Stimulated activated CD4-positive, alpha-beta T cell treated with anti-CD3 and anti-CD28 coated beads, Interleukin-15, amount 100 ng/mL, for 24 hours (primary cell): ENCODE results near the gene POMGNT1.
A peak's percentile ranks its signal among the peaks of the same experiment; 100 is the strongest.
"Not testable (repeated sequence)": the region's sequence is repeated elsewhere in the genome, so short reads cannot be mapped to it uniquely, and the experiment has no call there.

ENCODE experiments used
- DNase-seq: peaks from one replicate; pipeline ENCODE4 v3.0.0-alpha.2; 2020

Gene POMGNT1

DNA sequence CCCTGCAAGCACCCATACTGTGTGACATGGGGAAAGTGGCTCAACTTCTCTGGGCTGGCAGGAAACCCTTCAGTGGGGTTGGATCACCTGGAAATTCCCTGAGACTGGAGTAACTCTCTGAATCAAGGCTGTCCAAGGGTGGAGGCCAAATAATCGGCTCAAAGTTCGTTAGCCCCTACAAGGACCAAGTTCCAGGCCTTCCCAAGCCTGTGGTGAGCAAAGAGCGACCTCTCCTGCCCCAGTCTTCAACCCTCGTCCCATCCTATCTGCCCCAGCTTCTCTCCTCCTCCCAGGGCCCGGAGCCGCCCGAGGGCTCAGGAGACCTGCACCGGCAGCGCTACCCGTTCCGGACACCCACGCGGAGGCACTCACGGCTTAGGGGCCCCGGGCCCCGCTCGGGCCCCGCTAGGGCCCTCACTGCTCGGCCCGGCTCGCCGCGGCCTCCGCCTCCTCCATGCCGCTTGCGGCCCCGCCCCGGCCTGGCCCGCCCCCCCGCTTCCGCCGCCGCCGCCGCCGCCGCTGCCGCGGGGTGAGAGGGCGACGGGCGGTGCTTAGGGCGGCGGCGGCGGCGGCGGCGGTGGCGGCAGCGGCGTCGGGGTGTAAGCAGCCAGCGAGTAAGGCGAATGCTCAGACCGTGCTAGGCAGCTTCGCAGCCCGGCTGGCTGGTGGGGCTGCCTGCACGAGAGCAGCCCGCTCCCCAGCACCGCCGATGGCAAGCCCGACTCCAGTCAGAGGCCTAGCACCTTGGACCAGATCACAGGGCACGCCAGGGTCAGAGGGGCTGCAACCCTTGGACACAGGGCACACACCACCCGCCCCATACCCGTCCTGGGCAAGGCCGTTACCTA, at the start of gene POMGNT1:
Gene POMGNT1, minus strand, starts transcription at position 471 of the 848 bp plus-strand sequence. CDS start 613 bp downstream, outside the sequence.
- peak; percentile 83 for DNase-seq

DNA sequence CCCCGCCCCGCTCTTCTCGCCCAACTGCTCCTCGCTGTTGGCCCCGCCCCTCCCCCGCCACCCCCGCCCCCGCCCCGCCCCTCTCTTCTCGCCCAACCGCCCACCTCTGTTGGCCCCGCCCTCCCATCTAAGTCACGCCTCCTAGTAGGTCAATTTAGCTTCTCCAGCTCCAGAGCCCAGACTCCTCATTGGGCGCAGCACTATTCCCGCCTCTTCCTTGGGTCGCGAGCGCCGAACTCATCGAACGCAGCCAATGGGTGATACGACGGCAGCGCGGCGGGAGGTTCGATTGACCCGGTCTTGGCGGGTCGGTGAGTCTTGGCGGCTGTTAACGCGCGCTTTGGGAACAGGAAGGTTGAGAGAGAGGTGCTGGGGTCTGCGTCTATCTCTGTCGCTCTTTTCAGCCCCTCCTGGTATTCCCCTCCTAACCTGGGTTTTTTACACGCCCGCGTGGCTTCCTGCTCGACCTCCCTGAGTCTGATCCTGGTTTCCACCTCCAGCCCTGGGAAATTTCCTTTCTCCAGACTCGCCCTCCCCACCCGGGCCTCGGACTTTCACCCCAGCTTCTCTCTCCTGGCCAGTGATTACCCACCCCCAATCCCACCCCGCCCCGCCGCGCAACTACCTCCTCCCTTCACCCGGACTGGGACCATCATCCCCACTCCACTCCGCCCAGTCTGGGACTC, 49.3 kb upstream of the POMGNT1 start, which contains the start of gene RAD54L:
Gene RAD54L, plus strand, starts transcription at position 328 of the 686 bp plus-strand sequence. CDS start 643 bp downstream, outside the sequence.
- peak; percentile 99 for DNase-seq

DNA sequence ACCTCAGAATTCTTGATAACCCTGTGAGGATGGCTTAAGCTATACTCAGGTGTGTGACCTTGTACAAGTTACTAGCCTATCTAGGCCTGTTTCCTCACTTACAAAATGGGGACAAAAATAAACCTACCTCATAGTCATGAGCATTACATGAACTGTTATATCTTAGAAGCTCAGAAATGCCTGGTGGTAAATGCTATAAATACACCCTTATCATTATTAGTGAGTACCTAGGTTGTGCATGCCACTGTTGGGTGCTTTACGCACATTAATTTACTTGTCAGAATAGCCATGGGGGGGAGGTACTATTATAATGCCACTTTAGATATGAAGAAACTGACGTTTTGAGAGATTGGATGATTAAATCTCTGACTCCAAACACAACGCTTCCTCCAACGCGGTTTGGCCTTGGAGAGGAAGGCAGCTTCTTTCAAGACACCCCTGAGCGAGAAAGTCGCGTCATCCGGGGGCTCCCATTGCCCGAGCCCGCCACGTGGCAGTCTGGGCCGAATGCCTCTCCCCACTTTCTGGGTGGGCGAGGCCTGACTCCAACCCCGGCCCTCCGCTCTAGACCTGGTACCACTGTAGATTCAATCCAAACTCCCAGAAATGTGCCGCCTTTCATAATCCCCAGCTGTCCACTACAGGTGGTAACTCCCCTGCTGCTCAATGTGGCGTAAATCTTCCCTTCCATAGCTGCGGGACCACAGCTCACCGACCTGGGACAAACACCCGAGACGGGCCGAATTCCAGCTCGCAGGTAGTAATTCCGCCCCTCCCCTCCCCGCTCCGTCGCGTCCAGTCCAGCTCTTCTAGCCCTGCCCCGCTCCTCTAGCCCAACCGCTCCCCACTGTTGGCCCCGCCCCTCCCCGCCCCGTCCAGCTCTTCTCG, 48.6 kb upstream of the POMGNT1 start:
- DNase-seq: peak; percentile 77

DNA sequence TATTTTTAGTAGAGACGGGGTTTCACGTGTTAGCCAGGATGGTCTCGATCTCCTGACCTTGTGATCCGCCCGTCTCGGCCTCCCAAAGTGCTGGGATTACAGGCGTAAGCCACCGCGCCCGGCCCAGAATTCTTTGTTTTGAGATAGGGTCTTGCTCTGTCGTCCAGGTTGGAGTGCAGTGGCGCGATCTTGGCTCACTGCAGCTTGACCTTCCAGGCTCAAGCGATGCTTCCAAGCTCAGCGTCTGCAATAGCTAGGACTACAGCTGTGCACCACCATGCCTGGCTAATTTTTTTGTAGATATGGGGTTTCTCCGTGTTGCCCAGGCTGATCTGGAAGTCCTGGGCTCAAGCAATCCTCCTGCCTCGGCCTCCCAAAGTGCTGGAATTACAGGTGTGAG, 47.9 kb upstream of the POMGNT1 start:
- not testable (repeated sequence) for DNase-seq

DNA sequence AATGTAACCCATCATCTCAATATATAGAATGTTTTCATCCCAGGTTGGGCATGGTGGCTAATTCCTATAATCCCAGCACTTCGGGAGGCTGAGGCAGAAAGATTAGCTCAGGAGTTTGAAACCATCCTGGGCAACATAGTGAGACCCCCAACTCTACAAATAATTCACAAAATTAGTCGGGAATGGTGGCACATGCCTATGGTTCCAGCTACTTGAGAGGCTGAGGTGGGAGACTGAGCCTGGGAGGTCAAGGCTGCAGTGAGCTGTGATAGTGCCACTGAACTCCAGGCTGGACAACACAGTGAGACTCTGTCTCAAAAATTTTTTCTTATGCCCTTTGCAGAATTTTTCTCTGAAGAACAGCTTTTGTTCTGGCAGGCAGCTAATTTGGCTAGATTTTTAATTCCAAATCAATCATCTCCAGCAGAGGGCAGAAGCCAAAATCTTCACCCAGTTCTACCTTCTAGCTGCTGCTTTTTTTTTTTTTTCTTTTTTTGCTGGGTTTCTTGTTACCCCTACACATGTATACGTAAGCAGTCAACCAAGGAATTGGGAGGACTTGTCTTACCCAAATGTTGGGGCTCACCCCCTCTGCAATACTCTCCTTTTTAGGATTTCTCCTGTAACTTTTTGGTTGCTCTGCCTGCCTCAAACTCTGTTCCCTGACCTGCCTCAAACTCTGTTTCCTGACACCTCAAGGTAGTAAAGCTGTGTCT, 46.6 kb upstream of the POMGNT1 start:
- no peak for DNase-seq

DNA sequence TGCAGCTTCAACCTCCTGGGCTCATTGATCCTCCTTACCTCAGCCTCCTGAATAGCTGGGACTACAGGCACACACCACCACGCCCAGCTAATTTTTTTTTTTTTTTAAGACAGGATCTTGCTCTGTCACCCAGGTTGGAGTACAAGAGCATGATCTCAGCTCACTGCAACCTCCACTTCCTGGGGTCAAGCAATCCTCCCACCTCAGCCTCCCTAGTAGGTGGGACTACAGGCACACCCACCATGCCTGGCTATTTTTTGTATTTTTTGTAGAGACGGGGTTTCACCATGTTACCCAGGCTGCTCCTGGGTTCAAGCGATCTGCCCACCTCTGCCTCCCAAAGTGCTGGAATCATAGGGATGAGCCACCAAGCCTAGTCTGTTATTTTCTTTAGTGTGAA, 45.6 kb upstream of the POMGNT1 start:
- DNase-seq: not testable (repeated sequence)

DNA sequence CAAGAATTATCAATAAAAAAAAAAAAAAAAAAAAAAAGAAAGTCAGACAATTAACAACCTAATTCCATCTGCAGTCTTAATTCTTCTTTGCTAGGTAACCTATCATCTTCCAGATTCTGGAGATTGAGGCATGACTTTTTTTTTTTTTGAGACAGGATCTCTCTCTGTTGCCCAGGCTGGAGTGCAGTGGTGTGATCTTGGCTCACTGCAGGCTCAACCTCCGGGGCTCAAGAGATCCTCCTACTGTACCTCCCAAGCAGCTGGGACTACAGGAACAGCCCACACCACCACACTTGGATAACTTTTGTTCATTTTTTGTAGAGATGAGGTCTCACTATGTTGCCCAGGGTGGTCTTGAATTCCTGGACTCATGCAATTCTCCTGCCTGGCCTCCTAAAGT, 44.7 kb upstream of the POMGNT1 start:
- DNase-seq: no peak

DNA sequence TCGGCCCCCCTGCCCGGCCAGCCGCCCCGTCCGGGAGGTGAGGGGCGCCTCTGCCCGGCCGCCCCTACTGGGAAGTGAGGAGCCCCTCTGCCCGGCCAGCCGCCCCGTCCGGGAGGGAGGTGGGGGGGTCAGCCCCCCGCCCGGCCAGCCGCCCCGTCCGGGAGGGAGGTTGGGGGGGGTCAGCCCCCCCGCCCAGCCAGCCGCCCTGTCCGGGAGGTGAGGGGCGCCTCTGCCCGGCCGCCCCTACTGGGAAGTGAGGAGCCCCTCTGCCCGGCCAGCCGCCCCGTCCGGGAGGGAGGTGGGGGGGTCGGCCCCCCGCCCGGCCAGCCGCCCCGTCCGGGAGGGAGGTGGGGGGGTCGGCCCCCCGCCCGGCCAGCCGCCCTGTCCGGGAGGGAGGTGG, 43.5 kb upstream of the POMGNT1 start:
- DNase-seq: not testable (repeated sequence)

DNA sequence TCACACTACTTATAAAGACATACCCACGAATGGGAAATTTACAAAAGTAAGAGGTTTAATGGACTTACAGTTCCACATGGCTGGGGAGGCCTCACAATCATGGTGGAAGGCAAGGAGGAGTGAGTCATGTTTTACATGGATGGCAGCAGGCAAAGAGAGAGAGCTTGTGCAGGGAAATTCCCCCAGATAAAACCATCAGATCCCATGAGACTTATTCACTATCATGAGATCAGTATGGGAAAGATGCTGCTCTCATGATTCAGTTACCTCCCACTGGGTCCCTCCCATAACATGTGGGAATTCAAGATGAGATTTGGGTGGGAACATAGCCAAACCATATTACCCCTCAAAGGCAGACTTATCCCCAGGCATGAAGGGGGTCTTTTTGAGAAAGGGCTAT, 40.6 kb upstream of the POMGNT1 start:
- DNase-seq: not testable (repeated sequence)

DNA sequence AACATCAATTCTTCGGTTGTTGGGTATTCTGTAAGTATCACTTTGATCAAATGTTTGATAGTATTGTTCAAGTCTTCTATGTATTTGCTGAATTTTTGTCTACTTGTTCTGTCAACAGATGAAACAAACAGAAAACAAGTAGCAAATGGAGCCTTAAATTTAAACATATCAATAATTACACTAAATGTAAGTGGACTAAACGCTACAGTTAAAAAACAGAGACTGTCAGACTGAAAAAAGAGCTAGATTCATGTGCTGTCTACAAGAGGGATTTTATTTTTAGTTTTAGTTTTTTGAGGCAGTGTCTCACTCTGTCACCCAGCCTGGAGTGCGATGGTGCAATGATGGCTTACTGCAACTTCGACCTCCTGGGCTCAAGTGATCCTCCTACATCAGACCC, 38.6 kb upstream of the POMGNT1 start:
- no peak for DNase-seq

DNA sequence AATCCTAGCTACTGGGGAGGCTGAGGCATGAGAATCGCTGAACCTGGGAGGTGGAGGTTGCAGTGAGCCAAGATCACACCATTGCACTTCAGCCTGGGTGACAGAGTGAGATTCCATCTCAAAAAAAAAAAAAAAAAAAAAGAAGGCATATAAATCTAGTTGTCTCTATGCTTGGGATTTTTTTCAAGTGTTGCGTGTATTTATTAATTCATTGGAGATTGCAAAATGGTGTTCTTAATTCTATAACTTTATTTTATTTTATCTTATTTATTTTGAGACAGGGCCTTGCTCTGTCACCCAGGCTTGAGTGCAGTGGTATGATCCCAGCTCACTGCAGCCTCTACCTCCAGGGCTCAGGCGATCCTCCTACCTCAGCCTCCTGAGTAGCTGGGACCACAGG, 33.0 kb upstream of the POMGNT1 start:
- not testable (repeated sequence) for DNase-seq

DNA sequence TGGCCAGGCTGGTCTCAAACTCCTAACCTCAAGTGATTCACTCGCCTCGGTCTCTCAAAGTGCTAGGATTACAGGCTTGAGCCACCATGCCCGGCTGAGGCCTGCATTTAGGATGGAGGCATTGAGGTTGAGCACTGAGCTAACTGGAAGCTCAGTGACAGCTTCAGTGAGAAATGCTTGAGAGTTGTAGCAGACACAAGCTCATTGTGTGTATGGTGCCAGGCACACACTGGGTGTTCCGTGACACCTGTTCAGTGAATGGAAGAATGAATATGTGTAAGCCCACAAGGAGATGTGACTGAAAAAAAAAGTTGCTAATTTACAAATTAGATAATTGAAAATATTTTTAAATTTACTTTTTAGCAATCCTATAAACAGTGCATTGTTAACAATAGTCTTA, 26.7 kb upstream of the POMGNT1 start:
- no peak for DNase-seq

DNA sequence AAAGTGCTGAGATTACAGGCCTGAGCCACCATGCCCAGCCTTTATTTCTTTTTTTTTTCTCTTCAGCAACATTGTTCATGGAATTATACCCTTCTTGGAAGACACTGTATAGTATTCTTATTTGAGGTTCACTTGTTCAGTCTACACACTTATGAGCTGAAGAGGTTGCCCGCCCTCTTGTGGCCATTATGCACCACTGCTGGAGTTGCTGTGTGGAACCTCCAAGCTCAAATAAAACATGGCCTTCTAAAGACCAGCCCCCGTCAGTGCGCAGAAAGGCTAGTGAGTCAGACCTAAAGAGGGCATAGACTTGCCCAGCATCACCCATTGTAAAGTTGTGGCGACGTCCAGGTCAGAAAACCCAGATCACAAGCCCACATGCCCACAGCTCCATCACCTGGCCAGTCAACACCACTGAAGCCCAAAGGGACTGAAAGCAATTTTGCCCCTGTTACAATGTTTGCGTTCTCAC, 25.3 kb upstream of the POMGNT1 start:
- DNase-seq: peak; percentile 74

DNA sequence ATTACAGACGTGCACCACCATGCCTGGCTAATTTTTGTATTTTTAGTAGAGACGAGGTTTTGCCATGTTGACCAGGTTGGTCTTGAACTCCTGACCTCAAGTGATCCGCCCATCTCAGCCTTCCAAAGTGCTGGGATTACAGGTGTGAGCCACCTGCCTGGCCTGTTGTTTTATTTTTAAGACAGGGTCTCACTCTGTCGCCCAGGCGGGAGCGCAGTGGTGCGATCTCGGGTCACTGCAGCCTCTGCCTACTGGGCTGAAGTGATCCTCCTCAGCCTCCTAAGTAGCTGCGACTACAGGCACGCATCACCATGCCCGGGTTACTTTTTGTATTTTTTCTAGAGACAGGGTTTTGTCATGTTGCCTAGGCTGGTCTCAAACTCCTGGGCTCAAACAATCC, 24.8 kb upstream of the POMGNT1 start:
- DNase-seq: not testable (repeated sequence)

DNA sequence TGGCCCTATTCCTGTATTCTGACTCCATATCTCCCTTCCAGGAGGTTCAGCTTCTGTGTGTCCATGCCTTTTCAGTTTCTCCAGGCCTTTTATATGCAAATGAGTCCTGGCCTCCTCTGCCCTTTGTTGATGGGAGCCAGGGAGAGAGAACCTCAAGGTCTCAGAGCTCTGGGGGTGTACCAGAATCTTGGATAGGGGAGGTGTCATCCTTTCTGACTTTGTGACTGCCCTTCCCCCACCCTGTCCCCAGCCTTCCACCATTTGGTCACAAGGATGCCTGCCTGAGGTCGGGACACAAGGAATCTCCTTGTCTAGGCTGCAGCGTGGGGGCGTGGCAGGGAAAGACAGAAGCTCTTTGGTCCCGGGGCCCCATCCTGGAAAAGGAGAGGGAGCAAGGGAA, 23.5 kb upstream of the POMGNT1 start:
- no peak for DNase-seq

DNA sequence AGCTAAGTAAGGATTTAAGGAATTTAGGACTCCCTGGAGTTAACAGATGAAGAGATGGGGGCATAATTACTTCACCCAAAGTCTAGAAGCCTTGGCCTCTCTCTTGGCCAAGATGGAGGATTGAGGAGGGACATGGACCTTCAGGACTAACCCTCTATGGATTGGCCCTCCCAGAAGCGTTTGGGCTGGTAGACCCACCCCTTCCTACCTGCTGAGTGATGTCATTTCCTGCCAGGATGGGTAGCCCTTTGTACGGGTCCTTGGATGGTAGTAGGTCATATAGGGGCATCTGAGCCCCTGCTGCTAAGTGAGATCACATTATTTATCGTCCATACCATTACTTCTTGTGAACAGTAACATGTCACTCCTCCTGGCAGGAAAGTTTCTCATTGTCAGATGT, 22.6 kb upstream of the POMGNT1 start:
- DNase-seq: no peak

DNA sequence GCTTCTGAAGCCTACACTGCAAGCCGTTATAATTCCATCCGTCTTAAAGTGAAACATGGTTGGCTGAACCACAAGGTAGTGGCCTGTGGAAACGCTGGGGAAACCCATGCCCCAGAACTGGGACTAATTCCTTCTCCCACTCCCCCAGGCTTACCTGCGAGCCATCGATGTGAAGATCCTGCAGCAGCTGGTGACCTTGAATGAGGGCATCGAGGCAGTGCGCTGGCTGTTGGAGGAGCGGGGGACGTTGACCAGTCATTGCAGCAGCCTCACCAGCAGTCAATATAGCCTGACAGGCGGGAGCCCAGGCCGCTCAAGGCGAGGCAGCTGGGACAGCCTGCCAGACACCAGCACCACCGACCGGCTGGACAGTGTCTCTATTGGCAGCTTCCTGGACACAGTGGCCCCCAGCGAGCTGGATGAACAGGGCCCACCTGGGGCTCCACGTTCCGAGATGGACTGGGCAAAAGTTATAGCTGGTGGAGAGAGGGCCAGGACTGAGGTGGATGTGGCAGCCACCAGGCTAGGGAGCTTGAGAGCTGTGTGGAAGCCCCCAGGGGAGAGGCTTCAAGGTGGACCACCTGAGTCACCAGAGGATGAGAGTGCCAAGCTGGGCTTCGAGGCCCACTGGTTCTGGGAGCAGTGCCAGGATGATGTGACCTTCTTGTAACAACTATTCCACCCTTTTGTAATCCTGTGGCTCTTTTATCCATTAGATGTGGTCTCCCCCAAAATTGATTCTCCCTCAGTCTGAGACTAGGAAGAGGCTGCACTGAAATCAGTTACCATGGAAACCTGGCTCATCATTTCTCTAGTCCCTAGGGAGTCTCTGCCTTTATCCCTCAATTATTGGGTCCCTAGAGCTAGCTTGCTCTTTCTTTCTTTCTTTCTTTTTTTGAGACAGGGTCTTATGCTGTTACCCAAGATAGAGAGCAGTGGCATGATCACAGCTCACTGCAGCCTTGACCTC, 21.6 kb upstream of the POMGNT1 start:
- no peak for DNase-seq

DNA sequence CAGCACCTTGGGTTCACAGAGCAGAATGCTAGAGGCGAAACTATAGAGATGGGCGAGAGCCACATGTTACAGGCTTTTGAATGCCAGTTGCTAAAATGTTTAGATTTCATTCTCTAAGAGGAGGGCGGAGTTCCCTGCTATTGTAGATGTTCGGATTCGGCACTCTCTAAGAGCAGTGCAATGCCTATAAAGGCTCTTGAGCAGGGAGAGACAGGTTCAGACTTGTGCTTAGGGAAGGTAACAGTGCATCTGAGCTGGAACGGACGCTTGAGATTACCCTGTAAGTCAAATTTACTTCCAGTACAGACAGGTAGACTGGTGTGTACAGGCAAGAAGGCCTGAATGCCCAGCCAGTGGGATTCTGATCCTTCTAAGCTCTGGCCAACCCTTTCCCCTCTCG, 20.2 kb upstream of the POMGNT1 start:
- DNase-seq: no peak

DNA sequence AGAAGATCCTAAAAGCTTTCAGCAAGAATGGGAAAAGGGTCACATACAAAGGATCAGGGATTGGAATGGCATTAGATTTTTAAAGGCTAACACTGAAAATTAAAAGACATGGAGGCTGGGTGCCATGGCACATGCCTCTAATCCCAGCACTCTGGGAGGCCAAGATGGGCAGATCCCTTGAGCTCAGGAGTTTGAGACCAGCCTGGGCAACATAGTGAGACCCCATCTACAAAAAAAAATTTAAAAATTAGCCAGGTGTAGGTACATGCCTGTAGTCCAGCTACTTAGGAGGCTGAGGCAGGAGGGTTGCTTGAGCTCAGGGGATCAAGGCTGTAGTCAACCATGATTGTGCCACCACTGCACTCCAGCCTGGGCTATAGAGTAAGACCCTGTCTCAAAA, 17.3 kb upstream of the POMGNT1 start:
- DNase-seq: no peak

DNA sequence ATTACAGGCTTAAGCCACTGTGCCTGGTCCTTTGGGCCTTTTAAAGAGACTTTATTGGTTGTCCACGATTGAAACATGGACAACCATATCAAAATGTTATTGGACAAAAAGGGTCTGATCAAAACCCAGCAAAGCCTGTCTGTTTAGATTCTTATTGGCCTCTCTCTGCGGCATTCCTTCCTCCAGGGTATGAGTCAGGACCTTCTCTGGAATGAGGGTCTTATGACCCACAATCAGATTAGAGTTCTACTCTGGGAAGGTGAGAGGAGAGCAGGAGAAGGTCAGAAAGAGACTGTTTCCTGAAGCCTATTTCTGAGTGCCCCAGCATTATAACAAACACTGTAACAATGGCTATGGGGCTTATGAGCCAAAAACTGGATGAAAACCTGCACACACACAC, 12.8 kb upstream of the POMGNT1 start:
- DNase-seq: no peak

DNA sequence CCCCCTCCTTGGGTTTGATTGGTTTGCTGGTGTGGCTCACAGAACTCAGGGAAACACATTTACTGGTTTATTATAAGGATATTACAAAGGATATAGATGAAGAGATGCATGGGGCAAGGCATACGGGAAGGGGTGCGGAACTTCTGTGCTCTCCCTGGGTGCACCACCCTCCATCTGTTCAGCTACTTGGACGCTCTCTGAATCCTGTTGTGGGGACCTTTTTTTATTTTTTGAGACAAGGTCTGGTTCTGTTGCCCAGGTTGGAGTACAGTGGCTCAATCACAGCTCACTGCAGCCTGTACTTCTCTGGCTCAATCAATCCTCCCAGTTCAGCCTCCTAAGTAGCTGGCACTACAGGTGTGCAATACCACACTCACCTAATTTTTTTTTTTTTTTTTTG, 12.3 kb upstream of the POMGNT1 start:
- DNase-seq: no peak
